Upper lobe of left lung (tissue), 4 donors: Measurements from ENCODE around the gene SMG9.

Source experiments
- CTCF ChIP-seq, 6 experiments: fragments of 450-650 bp in 4 of 6; fragments of 200-600 bp in 2 of 6; sonication (generic) in 2 of 6; IDR thresholded peaks; one replicate each; pipeline ENCODE4 v1.5.1; 2016 to 2019; ENCODE audit warnings: antibody characterized with exemption in 6 of 6
- EP300 ChIP-seq, 4 donors: sonication (generic); formaldehyde crosslinking; IDR thresholded peaks; one replicate each; pipeline ENCODE4 v1.5.1; 2017; ENCODE audit warnings: antibody characterized with exemption in 4 of 4, control low read depth in 2 of 4

- TF ChIP-seq CTCF (IDR thresholded peaks at IDR 0.05) (no peak), EP300 (IDR thresholded peaks at IDR 0.05) (no peak)
Observed at GRCh38 chr19:43783636-43784035, 28.9 kb upstream of the SMG9 start.
